B cell (primary cell): ENCODE measurements around the gene TRIO. TPM values are rescaled to one million over a fixed set of nuclear protein-coding genes. Genes with fewer than 3 reads are reported as not detected.

Experiments used
- ATAC-seq: fragments of 200-7000 bp; cut with Tn5 transposase; one replicate; pipeline ENCODE4 v1.10.0; 2021; ENCODE audit warnings: low read depth, mild to moderate bottlenecking, moderate number of reproducible peaks, moderate library complexity
- CTCF ChIA-PET: fragments of 350-600 bp; sonication (Branson Sonifier 250); formaldehyde crosslinking; loops from one replicate; lab custom pipeline; 2021; ENCODE audit warnings: antibody characterized with exemption, inconsistent platforms; lab: Charles Lee
- POLR2A ChIA-PET: fragments of 350-600 bp; sonication (Branson Sonifier 250); formaldehyde crosslinking; loops from one replicate; lab custom pipeline; 2021; ENCODE audit warnings: antibody characterized with exemption; lab: Charles Lee
- DNase-seq: peaks from one replicate; pipeline ENCODE4 v3.0.0; 2013
- H2AFZ ChIP-seq: 2 replicates; pipeline ENCODE4 v1.6.1; 2012; ENCODE audit warnings: mild to moderate bottlenecking, low read depth, low read length; ENCODE audit not compliant: insufficient read depth, poor library complexity, severe bottlenecking
- H3K27ac ChIP-seq, 2 donors: 1 replicate in 1 of 2; 2 replicates in 1 of 2; pipeline ENCODE4 v1.5.1; 2012 to 2013; ENCODE audit warnings: low read length in 2 of 2, mild to moderate bottlenecking in 2 of 2, moderate library complexity in 1 of 2
- H3K27me3 ChIP-seq, 4 experiments: fragments of 200-600 bp in 1 of 4; sonication (generic) in 1 of 4; replicated peaks in 1 of 4; 1 replicate in 2 of 4; 2 replicates in 2 of 4; pipeline versions ENCODE4 v1.6.1 to v1.7.0; 2013 to 2016; ENCODE audit warnings: low read length in 3 of 4, mild to moderate bottlenecking in 2 of 4, mixed read lengths in 1 of 4, moderate library complexity in 1 of 4; ENCODE audit not compliant: insufficient read depth in 4 of 4, control insufficient read depth in 3 of 4; ENCODE audit errors: control extremely low read depth in 1 of 4
- H3K36me3 ChIP-seq, 2 experiments: replicated peaks in 1 of 2; 1 replicate in 1 of 2; 2 replicates in 1 of 2; pipeline versions ENCODE4 v1.6.1 to v1.7.1; 2013; ENCODE audit warnings: low read length in 1 of 2; ENCODE audit not compliant: insufficient read depth in 2 of 2, control insufficient read depth in 1 of 2; ENCODE audit errors: control extremely low read depth in 1 of 2, extremely low read depth in 1 of 2
- H3K4me1 ChIP-seq, 2 donors: fragments of 200-600 bp in 1 of 2; sonication (generic) in 1 of 2; 1 replicate in 1 of 2; 2 replicates in 1 of 2; pipeline versions ENCODE4 v1.5.1 to v1.6.1; 2013 to 2017; ENCODE audit warnings: low read length in 2 of 2; ENCODE audit not compliant: control insufficient read depth in 2 of 2, insufficient read depth in 2 of 2
- H3K4me2 ChIP-seq: replicated peaks from 2 replicates; pipeline ENCODE3; 2012; ENCODE audit warnings: mild to moderate bottlenecking, low read depth, low read length; ENCODE audit not compliant: poor library complexity, severe bottlenecking
- H3K4me3 ChIP-seq, 5 experiments: fragments of 200-600 bp in 1 of 5; sonication (generic) in 1 of 5; 1 replicate in 3 of 5; 2 replicates in 2 of 5; pipeline versions ENCODE4 v1.5.1 to v1.7.0; 2011 to 2016; ENCODE audit warnings: low read length in 4 of 5, mild to moderate bottlenecking in 4 of 5, low read depth in 2 of 5, control low read depth in 1 of 5, moderate library complexity in 1 of 5; ENCODE audit not compliant: insufficient read depth in 1 of 5; ENCODE audit errors: control extremely low read depth in 1 of 5, extremely low read depth in 1 of 5
- H3K79me2 ChIP-seq: fragments of 200-600 bp; sonication (generic); one replicate; pipeline ENCODE4 v1.6.0; 2016; ENCODE audit warnings: low read length; ENCODE audit not compliant: control insufficient read depth, insufficient read depth
- H3K9ac ChIP-seq: fragments of 200-600 bp; sonication (generic); 2 replicates; pipeline ENCODE4 v1.6.1; 2017; ENCODE audit warnings: mild to moderate bottlenecking, low read length, moderate library complexity
- H3K9me3 ChIP-seq, 3 donors: one replicate each; pipeline versions ENCODE4 v1.6.1 to v1.7.1; 2013; ENCODE audit warnings: low read length in 2 of 3; ENCODE audit not compliant: control insufficient read depth in 2 of 3, insufficient read depth in 1 of 3; ENCODE audit errors: control extremely low read depth in 1 of 3
- H4K20me1 ChIP-seq: 2 replicates; pipeline ENCODE4 v1.6.0; 2012; ENCODE audit warnings: mild to moderate bottlenecking, low read length; ENCODE audit not compliant: insufficient read depth, control insufficient read depth, poor library complexity, severe bottlenecking
- H3K27ac Mint-ChIP-seq: one replicate; pipeline ENCODE4 v1.8.0; 2021; ENCODE audit warnings: mixed read lengths
- H3K27me3 Mint-ChIP-seq: one replicate; pipeline ENCODE4 v1.8.0; 2021; ENCODE audit warnings: mixed read lengths
- H3K4me1 Mint-ChIP-seq: one replicate; pipeline ENCODE4 v1.8.0; 2021; ENCODE audit warnings: mixed read lengths
- H3K4me3 Mint-ChIP-seq: one replicate; pipeline ENCODE4 v1.8.0; 2021; ENCODE audit warnings: mixed read lengths
- H3K9me3 Mint-ChIP-seq: one replicate; pipeline ENCODE4 v1.8.0; 2022; ENCODE audit warnings: mixed read lengths; ENCODE audit not compliant: insufficient read depth
- CTCF ChIP-seq: fragments of 200-600 bp; IDR thresholded peaks from one replicate; pipeline ENCODE4 v1.8.0; 2022; ENCODE audit warnings: antibody characterized with exemption, mild to moderate bottlenecking
- EZH2 ChIP-seq: IDR thresholded peaks from 2 replicates; pipeline ENCODE4 v1.6.1; 2012; ENCODE audit warnings: borderline replicate concordance, low read depth, mild to moderate bottlenecking, moderate library complexity, low read length; ENCODE audit not compliant: insufficient read depth, poor library complexity, severe bottlenecking
- WGBS: methylation state at CpG from one replicate; pipeline ENCODE4 v1.1.5; 2013; ENCODE audit warnings: missing lambda C conversion rate; ENCODE audit not compliant: insufficient coverage; 5-methylcytosine and 5-hydroxymethylcytosine counted together
- intact Hi-C: fragments of 100-400 bp; cut with micrococcal nuclease; formaldehyde crosslinking; loops from one replicate; pipeline ENCODE4 v1.10.0; 2022
- polyA plus RNA-seq: library from polyadenylated mRNA; depleted of rRNA; stranded (reverse); fragments of >200 nt; gene quantifications from 2 replicates; pipeline ENCODE4 v1.2.3, GENCODE V29; 2012
- total RNA-seq, 2 donors: library from RNA; stranded (reverse); fragments of 120-200 nt in 1 of 2; gene quantifications; 1 replicate in 1 of 2; 2 replicates in 1 of 2; pipeline versions ENCODE4 v1.2.3 to v1.2.4, GENCODE V29; 2013 to 2022

TRIO gene
- total and polyA plus RNA-seq, 2 donors (not counting 1 experiment from before 2014, with no cell fraction given), result 90.5 to 479 TPM

DNA sequence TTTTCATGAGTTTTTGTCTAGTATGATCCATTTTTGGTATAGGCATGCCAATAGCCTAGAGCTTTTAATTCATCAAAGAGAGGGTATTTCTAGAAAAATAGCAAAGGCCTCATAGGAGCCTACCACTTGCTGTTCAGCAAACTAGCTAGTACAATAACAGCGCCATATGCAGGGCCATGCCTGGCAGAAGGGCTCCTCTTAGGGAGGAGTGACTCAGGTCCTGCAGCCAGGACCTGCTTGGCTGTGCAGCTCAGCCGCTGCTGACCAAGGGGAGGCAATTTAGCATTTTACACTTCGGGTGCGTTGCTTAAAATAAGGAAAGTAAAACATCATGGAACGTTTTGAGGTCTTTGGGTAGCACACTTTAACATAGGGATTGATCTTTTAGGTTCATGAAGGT is 100.6 kb downstream of the TRIO start:
- WGBS, result 100% methylated on average over 2 of the region's 5 CpGs
- Mint-ChIP-seq H3K27me3 (no peaks in the 10 kb centered on the region), H3K9me3 (no peaks in the 10 kb centered on the region), H3K4me1 (peaks cover 78% of the 10 kb centered on the region), H3K4me3 (no peak overlapping the region), H3K27ac (no peak overlapping the region)
- no peak overlapping the region for H3K27ac ChIP-seq
- CTCF ChIA-PET, result interaction anchor here (0.6 to 1.8 kb wide), 2 partner anchors 15 to 26 kb away, joined by 3 to 5 read pairs; no protein-coding TSS in a partner anchor
- H3K36me3 ChIP-seq, result peaks cover 0 to 5% of the 10 kb centered on the region in 2 experiments
- no peaks in the 10 kb centered on the region for H3K9me3 ChIP-seq
- H3K4me1 ChIP-seq, result peaks cover 16 to 17% of the 10 kb centered on the region in 2 donors
- H3K79me2 ChIP-seq, result peaks cover 85% of the 10 kb centered on the region
- TF ChIP-seq EZH2, result no peak
- no peak for DNase-seq
- no peak overlapping the region for H3K9ac ChIP-seq
- no peak overlapping the region for H3K4me2 ChIP-seq
- peaks cover 74% of the 10 kb centered on the region for H4K20me1 ChIP-seq
- H2AFZ ChIP-seq, result no peak overlapping the region
- no peak overlapping the region for H3K4me3 ChIP-seq
- no peaks in the 10 kb centered on the region for H3K27me3 ChIP-seq
- no peak for ATAC-seq
- POLR2A ChIA-PET, result no interaction called here
- intact Hi-C loops, result loop anchor here (10.0 kb wide), 1 partner anchor 421 kb away; the partner anchor contains the start of gene OTULIN

DNA sequence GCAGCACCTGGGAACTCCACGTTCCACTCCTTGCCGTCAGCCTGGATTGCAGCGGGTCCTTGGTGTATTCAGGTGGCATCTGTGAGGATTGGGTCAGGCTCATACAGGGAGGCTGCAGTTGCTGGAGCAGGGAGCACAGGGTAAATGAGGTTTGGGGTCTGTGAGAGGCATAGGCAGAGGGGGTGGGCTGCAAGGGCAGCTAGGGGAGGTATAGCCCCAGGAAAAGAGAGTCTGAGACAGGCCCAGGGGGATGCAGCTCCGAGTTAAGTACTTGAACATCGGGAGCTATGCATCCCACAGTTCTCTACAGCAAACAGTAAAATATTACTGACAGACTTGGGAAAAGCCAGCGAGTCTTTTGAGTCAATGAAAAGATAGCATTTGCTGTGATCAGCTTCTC is 101.6 kb downstream of the TRIO start:
- CTCF ChIA-PET, result interaction anchor here (0.9 to 1.8 kb wide), 3 partner anchors 12 to 25 kb away, joined by 3 to 5 read pairs (median 4); no protein-coding TSS in a partner anchor
- H3K9me3 Mint-ChIP-seq, result no peaks in the 10 kb centered on the region
- ATAC-seq, result no peak
- no peak overlapping the region for H2AFZ ChIP-seq
- H3K27ac ChIP-seq, result peak overlapping the region in 1 of 2 donors; percentile 32
- H3K4me3 Mint-ChIP-seq, result no peak overlapping the region
- 100% methylated on average over 3 of the region's 6 CpGs for WGBS
- peaks cover 75% of the 10 kb centered on the region for H4K20me1 ChIP-seq
- H3K9ac ChIP-seq, result no peak overlapping the region
- H3K27ac Mint-ChIP-seq, result peak overlapping the region; percentile 81
- peaks cover 79% of the 10 kb centered on the region for H3K4me1 Mint-ChIP-seq
- no peak overlapping the region for H3K4me3 ChIP-seq
- no peak overlapping the region for H3K4me2 ChIP-seq
- no peaks in the 10 kb centered on the region for H3K27me3 Mint-ChIP-seq
- POLR2A ChIA-PET, result no interaction called here
- H3K79me2 ChIP-seq, result peaks cover 86% of the 10 kb centered on the region
- H3K36me3 ChIP-seq, result peaks cover 0 to 5% of the 10 kb centered on the region in 2 experiments
- no peaks in the 10 kb centered on the region for H3K27me3 ChIP-seq
- no peaks in the 10 kb centered on the region for H3K9me3 ChIP-seq
- TF ChIP-seq CTCF (no peak), EZH2 (no peak)
- intact Hi-C loops, result loop anchor here (5.0 to 10.0 kb wide), 2 partner anchors 87 to 420 kb away; partner anchors contain the start of gene OTULIN
- DNase-seq, result no peak
- peaks cover 19 to 22% of the 10 kb centered on the region in 2 donors for H3K4me1 ChIP-seq
